Colonic mucosa (tissue), 4 donors: ENCODE measurements around the gene G3BP1. TPM values are rescaled to one million over a fixed set of nuclear protein-coding genes. Genes with fewer than 3 reads are reported as not detected.
A peak's percentile ranks its signal among the peaks of the same experiment; 100 is the strongest.

Experiments
- DNase-seq: peaks from one replicate; pipeline ENCODE4 v3.0.0-alpha.2; 2020
- H3K27ac ChIP-seq: fragments of 200-600 bp; one replicate; pipeline ENCODE4 v1.8.0; 2021
- H3K27me3 ChIP-seq: fragments of 200-600 bp; one replicate; pipeline ENCODE4 v1.8.0; 2021
- H3K36me3 ChIP-seq: fragments of 200-600 bp; one replicate; pipeline ENCODE4 v1.8.0; 2021
- H3K4me1 ChIP-seq: fragments of 200-600 bp; one replicate; pipeline ENCODE4 v1.8.0; 2021; ENCODE audit warnings: mild to moderate bottlenecking
- H3K4me3 ChIP-seq: fragments of 200-600 bp; one replicate; pipeline ENCODE4 v1.8.0; 2021
- H3K9ac ChIP-seq, 2 donors: one replicate each; pipeline ENCODE4 v1.7.0; 2013; ENCODE audit warnings: control low read depth in 2 of 2, low read depth in 2 of 2, low read length in 2 of 2
- H3K9me3 ChIP-seq: fragments of 200-600 bp; one replicate; pipeline ENCODE4 v1.8.0; 2021
- intact Hi-C: fragments of 100-400 bp; cut with DNase I; formaldehyde crosslinking; loops from one replicate; pipeline ENCODE4 v1.14.1; 2022
- total RNA-seq, 2 donors: library from RNA; stranded (reverse); fragmentation: NEBNext Ultra II Directional in 1 of 2; extraction: Animal tissue kit (Norgen Biotek cat#: 25700) in 1 of 2; gene quantifications; one replicate each; pipeline ENCODE4 v1.2.1, GENCODE V29; 2021
- TF ChIP-seq, protein P1 (sequence below): fragments of 200-600 bp; IDR thresholded peaks from one replicate; pipeline ENCODE4 v1.8.0; 2022; ENCODE audit warnings: antibody characterized with exemption, mild to moderate bottlenecking
- donor health status: healthy.
- donor health status: DM: no; HTN: no; CAD: no.
- donor health status: DM: no; HTN: no; CAD: no.

The G3BP1 gene
- total RNA-seq, 2 donors from 2014 or later = 136 to 203 TPM

DNA sequence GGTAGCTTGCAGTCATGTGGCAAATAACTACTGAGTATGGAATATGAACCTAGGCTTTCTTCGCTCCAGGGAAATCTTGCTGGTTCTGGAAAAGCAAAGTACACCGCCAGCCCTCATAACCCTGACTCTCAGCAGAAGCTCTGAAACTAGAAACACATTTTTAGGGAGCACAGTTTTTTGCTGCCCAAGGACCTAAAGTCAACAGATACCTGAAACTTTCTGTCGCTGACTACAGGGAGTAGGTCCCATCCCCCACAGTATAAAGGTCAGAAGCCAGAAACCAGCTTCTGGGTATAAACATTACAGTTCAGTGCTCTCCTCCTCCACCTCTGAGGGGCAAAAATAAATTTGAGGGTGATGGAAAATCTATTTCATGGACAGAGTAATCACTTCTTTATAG, 16.4 kb upstream of the G3BP1 start:
- H3K27me3 ChIP-seq = no peaks in the 10 kb centered on the region
- H3K9ac ChIP-seq = no peak overlapping the region
- no peak overlapping the region for H3K27ac ChIP-seq
- no peak overlapping the region for H3K4me3 ChIP-seq
- no peaks in the 10 kb centered on the region for H3K9me3 ChIP-seq
- intact Hi-C loops = no loop called here
- no peaks in the 10 kb centered on the region for H3K36me3 ChIP-seq
- H3K4me1 ChIP-seq = peaks cover 10% of the 10 kb centered on the region
- TF ChIP-seq, protein P1, sequence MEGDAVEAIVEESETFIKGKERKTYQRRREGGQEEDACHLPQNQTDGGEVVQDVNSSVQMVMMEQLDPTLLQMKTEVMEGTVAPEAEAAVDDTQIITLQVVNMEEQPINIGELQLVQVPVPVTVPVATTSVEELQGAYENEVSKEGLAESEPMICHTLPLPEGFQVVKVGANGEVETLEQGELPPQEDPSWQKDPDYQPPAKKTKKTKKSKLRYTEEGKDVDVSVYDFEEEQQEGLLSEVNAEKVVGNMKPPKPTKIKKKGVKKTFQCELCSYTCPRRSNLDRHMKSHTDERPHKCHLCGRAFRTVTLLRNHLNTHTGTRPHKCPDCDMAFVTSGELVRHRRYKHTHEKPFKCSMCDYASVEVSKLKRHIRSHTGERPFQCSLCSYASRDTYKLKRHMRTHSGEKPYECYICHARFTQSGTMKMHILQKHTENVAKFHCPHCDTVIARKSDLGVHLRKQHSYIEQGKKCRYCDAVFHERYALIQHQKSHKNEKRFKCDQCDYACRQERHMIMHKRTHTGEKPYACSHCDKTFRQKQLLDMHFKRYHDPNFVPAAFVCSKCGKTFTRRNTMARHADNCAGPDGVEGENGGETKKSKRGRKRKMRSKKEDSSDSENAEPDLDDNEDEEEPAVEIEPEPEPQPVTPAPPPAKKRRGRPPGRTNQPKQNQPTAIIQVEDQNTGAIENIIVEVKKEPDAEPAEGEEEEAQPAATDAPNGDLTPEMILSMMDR = no peak
- DNase-seq = peak; percentile 36

DNA sequence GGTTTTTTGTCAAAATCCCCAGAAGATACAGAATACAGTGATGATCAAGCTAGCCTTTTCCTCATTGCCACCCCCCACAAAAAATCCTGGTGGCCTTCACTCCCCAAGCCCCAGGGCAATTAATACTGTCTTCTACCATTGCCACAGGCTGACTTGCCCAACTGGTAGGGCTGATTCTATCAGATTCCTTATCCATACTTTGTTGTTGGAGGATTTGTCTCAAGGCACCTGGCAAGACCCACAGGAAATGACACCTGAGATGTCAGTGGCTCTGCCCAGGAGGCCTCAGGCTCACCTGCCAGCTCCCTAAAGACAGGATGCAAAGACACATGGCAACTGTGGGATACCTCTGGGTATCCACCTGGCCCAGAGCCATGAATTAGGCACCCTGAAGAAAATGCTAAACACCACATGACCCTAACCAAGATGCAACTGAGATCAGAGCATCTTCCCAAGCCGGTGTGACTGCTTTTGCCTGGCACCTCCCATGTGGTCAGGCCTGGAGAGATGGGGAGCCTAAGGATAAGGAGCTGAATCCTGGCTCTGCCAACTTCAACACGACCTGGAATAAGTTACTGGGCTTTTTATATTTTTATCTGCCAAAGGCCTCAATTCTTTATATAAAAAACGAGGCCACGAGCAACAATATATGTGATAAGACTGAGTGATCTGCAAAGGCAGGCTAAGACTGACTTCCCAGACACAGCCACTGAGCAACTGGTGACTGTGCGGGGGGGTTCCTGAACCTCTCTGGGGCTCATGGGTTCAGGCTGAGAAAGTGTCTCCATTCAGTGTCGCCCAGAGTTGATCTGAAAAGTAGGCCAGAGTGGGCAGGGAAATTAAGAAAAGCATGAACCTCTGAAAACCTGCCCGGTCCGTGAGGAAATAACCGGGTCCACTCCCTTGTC, 14.3 kb upstream of the G3BP1 start:
- TF ChIP-seq, protein P1 = no peak
- H3K27ac ChIP-seq = peak overlapping the region; percentile 67
- no peak for DNase-seq
- H3K27me3 ChIP-seq = no peaks in the 10 kb centered on the region
- peak overlapping the region; percentile 86 to 87 for H3K9ac ChIP-seq
- peaks cover 10% of the 10 kb centered on the region for H3K4me1 ChIP-seq
- H3K36me3 ChIP-seq = no peaks in the 10 kb centered on the region
- intact Hi-C loops = no loop called here
- H3K4me3 ChIP-seq = peak overlapping the region; percentile 83
- no peaks in the 10 kb centered on the region for H3K9me3 ChIP-seq

DNA sequence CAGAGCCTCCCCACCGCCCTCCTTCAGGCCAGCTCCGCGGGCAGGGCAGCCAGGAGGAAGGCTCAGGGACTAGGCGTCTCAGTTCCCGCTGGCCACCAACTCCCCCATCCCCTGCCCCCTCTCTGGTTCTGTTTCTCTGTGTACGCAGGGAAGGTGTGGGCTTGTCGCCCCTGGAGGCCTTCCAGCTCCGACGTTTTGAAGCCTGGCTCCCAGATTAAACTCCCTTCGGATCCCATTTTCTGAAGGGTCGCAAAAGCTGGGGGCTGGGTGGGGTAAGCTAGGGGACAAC, 13.7 kb upstream of the G3BP1 start:
- H3K9ac ChIP-seq = peak overlapping the region; percentile 86 to 87
- no peaks in the 10 kb centered on the region for H3K27me3 ChIP-seq
- intact Hi-C loops = no loop called here
- TF ChIP-seq, protein P1 = no peak
- H3K9me3 ChIP-seq = no peaks in the 10 kb centered on the region
- H3K36me3 ChIP-seq = no peaks in the 10 kb centered on the region
- DNase-seq = peak; percentile 44
- H3K4me1 ChIP-seq = peaks cover 10% of the 10 kb centered on the region
- H3K4me3 ChIP-seq = peak overlapping the region; percentile 83
- peak overlapping the region; percentile 67 for H3K27ac ChIP-seq

DNA sequence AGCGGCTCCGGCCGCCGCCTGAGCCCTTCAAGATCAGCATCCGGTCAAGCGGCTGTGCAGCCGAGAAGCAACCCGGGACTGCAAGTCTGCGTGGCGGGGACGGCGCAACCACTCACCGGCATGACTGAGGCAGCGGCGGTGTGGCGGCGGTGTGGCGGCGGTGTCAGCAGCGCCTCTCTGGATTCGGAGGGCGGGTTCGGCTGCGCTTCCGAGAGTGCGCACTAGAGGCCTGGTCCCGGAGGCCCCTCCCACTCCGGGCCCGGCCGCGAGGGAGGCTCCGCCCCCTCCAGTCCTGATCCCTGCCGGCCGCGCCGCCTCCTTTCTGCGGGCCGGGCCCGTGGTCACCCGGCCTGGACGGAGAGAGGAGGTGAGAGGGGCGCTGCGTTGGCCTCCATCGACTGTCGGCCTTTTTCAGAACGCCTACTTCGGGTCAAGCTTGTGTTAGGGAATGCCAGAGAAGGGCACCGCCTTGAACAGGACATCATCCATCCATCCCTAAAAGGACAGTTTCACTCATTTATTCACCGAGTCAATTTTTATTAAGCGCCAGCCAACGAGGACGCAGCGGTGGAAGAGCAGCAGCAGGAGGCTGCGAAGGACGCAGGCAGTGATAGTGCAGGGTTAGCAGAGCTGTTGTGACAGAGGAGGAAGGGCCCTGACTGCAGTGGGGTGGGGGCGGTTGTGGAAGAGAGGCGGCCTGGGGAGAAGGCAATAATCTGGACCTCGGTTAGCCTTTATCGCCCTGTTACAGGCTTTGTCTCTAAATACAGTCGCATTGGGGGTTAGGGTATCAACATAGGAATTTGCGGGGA, 13.1 kb upstream of the G3BP1 start, which contains the start of gene ATOX1:
ATOX1 (minus strand) TSS at position 202 of the 812 bp plus-strand sequence; CDS start at position 122, 80 bp downstream.
- H3K9ac ChIP-seq = peak within 1 kb of the TSS; percentile 86 to 87
- no peaks in the 10 kb centered on the region for H3K9me3 ChIP-seq
- H3K4me1 ChIP-seq = peaks cover 10% of the 10 kb centered on the region
- DNase-seq = peak; percentile 93
- peak within 1 kb of the TSS; percentile 67 for H3K27ac ChIP-seq
- H3K36me3 ChIP-seq = no peaks in the 10 kb centered on the region
- TF ChIP-seq, protein P1 = peak; percentile 11
- no peaks in the 10 kb centered on the region for H3K27me3 ChIP-seq
- intact Hi-C loops = no loop called here
- H3K4me3 ChIP-seq = peak within 1 kb of the TSS; percentile 83

DNA sequence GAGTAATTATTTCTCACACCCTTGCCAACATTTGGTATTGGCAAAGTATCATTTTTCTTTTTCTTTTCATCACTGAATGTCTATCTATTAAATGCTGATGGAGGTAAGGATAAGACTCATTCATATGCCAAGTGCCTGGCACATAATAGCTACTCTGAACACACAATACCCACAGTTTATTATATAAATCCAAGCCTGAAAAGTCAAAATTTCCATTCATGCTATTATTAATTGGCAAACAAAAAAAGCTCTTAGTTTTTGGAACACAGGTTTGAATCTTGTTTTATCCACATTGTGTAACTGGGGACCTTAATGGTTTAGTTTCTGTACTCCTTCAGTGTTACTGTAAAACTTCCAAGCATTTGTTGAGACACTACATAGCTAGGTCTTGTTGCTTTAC, 7.0 kb upstream of the G3BP1 start:
- Histone ChIP-seq H3K27me3 (no peaks in the 10 kb centered on the region), H3K36me3 (no peaks in the 10 kb centered on the region), H3K4me3 (no peak overlapping the region), H3K9ac (no peak overlapping the region), H3K27ac (no peak overlapping the region), H3K4me1 (no peaks in the 10 kb centered on the region), H3K9me3 (no peaks in the 10 kb centered on the region)
- no peak for DNase-seq
- TF ChIP-seq, protein P1 = no peak
- intact Hi-C loops = no loop called here
